GM19438 (cell line): ENCODE data around the gene FHIT.
"Not testable (repeated sequence)": the region's sequence is repeated elsewhere in the genome, so short reads cannot be mapped to it uniquely, and the experiment has no call there.

Source experiments
- ATAC-seq: cut with Tn5 transposase; IDR thresholded peaks from one replicate; pipeline ENCODE4 v1.9.1; 2021; ENCODE audit warnings: low read depth; ENCODE audit not compliant: unreplicated experiment

Gene FHIT

DNA sequence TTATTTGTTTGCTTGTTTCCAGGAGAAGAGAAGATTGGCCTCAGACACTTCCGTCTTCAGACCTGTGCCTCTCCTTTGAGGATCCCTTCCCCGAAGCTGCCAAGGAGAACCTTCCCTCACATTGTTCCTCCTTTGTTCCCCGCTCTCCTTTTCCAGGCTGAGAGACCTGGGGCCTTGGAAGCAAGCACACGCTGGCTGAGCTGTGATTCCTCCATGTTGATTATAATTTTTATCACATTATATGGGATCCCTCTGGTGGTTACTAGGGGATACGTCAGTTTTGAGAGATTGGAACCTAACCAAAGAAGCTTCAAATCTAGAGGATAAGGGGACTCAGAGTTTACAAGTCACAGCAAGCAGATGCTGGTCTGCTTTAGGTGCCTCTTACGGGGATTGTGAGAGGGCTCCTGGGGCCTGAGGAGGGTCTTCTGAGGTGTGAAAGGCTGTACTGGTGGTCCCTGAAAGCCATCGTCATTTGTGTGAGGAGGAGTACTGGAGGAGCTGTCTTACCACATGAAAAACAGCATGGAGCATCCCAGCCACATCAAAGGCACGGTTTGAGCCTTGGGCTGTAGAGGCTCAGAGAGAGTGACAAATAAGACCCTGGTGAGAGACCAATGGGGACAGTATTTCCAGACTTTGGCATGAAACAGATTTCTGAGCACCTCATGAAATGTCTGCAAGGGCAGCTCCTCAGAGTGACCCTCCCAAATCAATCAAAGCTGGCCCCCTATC, 1441.4 kb downstream of the FHIT start:
- no peak for ATAC-seq

DNA sequence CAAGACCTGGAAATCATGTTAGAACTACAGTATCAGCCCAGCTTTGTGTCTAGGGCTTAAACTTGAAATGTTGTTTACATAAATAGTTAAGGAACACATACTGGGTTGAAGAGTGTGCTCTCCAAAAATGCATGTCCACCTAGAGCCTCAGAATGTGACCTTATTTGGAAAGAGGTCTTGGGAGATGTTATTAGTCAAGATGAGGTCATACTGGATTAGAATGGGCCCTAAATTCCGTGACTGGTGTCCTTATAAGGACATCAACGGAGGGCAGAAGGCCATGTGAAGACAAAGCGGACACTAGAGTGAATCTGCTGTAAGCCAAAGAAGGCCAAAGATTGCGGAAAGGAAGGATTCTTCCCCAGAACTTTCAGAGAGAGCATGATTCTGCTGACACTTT, 1442.2 kb downstream of the FHIT start:
- ATAC-seq: no peak

DNA sequence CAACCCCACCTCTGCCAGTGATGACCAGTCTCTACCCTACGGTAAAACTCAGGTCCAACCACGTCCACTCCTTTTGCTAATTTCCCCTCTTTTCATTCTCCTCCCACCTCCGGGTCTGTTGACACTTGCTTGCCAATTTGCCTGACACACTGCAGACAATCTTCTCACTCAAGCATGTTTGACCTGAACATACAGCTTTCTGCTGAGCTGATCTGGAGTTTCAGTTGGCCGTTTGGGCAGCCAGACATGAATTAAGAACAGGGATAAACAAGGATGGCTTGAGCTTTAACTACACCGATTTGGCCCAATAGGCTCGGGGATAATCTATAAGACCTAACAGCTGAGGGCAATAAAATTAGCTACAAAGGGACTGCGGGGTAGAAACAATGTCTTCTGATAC, 1442.8 kb downstream of the FHIT start:
- no peak for ATAC-seq

DNA sequence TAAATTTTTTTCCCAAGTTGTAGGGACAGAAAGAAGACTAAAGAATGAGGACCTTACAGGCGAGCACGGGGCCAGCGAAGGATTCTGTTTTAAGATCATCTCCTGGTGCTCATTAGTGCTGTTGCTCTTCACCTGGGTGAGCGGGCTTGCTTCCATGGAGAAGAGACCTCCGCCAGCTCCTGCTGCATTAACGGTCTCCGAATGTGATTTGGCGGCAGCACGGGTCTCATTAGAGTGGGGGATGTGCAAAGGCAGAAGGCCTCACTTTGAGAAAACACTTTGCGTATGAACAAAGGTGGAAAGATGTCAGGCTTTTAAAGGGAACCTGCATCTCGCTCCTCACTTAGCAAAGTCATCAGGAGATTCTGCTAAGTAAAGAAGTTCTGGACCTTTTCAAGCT, 1448.0 kb downstream of the FHIT start:
- no peak for ATAC-seq

DNA sequence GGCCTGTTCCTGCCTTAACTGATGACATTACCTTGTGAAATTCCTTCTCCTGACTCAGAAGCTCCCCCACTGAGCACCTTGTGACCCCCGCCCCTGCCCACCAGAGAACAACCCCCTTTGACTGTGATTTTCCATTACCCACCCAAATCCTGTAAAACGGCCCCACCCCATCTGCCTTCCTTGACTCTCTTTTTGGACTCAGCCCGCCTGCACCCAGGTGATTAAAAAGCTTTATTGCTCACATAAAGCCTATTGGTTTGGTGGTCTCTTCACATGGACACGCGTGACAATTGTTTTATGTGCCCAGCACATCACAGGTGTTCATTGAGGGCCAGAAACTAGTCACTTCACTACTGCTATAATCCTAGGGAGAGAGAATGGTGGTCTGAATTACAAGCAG, 1448.8 kb downstream of the FHIT start:
- ATAC-seq: not testable (repeated sequence)

DNA sequence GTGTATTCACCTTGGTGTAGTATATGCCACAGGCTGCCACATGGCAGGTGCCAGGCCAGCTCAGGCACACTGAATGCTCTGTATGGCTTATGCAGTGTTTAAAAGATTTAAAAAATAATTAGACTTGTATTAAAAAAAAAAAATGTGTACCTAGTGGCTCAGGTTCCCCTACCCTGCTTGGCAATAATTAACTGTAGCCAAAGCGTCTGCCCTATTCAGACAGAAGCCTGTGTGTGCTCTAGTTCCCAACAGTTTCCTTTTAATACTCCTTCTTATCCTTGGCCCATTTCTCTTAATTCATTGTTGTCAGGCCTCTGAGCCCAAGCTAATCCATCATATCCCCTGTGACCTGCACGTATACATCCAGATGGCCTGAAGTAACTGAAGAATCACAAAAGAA, 1449.2 kb downstream of the FHIT start:
- ATAC-seq: no peak

DNA sequence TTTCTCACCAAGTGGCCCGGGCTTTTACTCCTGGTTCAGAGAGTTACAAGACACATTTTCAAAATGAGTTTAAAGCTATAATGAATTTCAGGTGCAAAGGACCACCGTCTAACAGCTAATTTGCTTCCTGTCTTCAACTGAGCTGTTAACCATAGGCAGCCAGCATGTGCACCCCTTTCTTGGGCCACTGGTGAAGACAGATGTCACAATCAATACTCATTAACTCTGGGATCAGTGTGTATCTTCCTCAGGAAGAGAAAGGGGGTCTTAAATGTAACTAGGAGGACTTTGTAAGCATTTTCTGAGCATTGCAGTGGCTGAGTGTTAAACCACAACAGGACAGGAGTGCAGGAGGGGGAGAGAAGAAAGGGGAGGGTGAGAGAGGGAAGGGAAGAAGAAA, 1450.8 kb downstream of the FHIT start:
- no peak for ATAC-seq

DNA sequence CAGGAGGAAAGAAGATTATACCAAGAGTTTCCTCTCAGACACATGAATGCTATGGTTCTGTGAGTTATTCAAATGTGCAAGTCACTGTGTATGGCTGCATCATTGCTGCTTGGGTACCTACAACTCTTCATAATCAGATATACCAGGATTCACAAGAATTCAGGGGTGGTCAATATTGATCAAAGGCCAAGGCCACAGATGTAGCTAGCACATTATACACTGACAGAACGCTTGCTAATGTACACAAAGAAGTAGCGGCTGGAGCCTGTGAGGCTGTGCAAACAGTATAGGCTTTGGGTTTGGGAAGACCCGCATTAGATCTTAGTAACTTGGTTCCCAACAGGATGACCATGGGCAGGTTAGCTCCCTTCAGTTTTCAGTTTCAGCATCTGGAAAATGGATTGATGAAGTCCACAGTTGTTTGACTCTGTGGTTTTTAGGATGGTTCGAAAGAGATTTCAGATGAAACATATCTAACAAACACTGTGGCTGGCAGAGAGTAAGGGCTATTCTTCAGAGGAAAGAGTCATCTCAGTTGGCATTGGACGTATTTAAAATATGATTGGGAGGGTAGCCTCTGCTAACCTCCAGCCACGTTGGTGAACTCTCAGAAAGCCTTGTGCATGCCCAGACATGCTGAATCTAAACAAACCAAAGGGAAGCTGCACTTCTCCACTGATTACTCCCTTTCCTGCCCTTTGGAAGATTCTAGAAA, 1452.7 kb downstream of the FHIT start:
- ATAC-seq: no peak

DNA sequence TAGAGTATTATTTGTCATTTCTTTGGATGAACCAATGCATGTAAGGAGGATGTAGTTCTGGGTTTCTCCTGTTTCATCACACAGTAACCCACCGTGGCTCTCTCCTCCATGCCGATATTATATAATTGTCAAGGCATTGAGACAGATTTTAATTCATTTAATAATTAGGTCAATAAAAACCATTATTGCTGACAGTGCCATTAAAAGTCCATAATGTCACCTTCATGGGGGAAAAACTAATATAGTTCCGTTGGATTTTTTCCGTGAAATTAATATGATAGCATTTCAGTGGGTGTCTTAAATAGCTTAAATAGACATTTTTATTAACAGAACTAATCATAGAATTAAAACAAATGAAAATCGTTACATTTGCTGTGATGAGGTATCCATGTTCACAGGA, 1453.7 kb downstream of the FHIT start:
- ATAC-seq: no peak

DNA sequence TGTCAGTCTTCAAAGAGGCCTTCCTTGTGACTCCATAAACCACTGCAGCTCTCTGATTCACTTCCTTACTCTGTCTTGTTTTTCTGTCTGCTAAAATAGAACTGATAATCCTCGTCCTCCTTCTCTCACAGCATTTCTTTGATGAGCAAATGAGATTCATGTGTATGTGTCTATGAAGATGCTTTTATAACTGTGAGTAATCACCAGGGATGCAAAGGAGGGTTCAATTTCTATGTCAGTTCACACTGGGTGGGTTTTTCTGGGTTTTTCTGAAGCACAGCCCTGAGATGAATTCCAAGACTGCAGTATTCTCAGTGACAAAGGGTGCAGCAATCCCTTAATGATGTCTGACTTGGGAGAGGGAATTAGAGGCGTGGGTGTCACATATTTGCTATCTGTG, 1454.8 kb downstream of the FHIT start:
- ATAC-seq: no peak

DNA sequence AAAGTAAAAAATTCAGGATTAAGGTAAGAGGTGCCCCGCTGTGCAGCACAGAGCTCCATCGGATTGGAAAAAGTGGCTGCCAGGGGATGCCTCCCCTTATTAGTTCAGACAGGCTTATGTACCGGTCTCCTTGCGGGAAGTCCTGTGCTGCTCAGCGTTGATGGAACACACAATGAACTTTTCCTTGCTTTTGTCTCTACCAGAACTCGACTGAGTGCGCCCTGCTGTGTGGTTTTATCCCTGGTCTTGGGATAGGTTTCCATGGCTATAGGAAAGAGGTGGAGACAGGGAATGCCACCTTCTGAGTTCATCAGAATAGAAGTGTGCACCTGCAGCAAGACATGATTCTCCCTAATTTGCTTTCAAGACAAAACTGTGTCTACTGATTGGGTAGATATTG, 1455.5 kb downstream of the FHIT start:
- no peak for ATAC-seq

DNA sequence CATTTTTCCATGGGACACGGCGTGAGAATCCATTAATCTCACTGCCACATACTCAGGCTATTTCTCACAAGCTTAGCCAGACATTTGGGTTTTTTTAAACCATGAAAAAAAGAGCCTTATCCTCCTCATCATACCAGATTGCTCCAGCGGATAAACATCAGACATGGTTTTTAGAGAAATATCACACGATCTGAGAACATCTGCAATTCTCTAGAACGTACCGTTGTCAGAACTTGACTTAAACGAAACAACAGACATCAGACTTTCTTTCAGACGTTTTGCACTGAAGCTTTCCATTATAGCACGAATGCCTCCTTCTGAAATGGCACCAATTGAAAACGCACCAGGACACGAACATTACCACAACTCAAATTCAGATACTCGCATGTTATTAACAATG, 1457.3 kb downstream of the FHIT start:
- no peak for ATAC-seq

DNA sequence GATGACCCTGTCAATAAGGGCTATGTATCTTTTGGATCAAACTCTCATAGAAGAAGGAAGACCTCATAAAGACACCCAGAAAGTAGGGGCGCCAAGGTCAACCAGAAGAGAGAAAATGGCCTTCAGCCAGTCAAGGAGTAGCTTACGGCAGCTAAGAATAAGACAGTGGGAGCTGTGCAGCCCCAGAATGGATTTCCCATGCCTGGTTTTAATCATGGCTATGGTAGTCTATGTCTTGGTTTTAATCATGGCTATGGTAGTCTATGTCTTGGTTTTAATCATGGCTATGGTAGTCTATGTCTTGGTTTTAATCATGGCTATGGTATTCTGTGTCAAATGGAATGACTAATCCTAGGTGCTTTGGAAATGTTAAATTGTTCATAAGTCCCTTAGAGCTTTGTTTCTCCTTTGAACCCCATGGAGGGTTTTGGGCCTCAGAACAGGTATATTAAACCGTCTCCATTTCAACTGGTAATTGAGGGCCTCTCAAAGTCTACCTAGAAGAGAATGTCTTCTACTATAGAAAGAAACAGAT, 1459.4 kb downstream of the FHIT start:
- no peak for ATAC-seq

DNA sequence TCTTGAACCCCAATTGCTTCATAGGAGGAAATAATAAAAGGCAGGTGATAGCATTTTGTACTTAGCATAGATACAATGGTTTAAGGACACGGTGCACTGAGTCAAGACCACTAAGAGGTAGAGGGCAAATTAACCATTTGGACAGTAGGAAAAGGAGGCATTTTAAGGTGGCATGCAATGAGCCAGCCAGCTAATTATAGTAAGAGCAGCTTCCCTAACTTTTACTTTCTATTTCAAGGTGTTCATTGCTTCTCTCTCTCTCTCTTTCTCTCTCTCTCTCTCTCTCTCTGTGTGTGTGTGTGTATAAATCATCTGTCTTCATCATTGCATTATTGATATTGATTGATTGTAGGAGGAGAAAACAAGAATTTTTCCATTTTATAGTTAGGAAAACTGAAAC, 1461.0 kb downstream of the FHIT start:
- no peak for ATAC-seq

DNA sequence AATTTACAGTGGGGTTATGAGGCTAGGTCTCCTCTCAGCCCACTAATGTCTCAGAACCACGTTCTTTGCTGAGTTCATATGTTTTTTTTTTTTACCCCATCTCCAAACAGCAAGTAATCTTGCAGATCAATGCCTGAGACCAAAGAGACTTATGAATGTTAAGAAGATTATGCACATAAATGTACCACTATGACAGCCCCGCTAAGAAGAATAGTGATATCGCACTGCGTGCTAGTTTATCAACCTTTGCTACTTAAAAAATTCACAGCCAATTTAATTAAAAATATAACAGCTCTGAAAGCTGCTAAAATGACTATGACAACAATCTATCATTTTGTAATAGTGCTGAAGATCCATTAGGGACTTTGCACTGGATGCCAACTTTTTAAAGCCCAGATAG, 1462.5 kb downstream of the FHIT start:
- ATAC-seq: no peak

DNA sequence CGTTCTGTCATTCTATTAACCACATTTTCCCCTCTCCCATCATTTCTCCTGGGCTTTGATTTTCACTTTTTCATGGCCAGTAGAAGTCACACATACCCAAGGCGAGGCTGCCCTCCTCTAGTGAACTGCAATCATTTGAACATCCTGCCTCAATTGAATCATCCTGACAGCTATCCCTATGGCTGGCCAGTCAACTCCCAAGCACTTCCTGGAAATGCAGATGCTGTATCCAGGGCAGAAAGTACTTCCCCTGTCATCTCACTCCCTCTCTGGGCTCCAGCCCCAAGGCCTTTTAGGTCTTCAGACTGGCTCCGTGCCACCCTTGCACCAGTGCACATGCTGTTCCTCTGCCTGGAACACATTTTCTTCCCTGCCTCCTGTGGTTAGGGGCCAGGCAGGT, 1463.1 kb downstream of the FHIT start:
- no peak for ATAC-seq

DNA sequence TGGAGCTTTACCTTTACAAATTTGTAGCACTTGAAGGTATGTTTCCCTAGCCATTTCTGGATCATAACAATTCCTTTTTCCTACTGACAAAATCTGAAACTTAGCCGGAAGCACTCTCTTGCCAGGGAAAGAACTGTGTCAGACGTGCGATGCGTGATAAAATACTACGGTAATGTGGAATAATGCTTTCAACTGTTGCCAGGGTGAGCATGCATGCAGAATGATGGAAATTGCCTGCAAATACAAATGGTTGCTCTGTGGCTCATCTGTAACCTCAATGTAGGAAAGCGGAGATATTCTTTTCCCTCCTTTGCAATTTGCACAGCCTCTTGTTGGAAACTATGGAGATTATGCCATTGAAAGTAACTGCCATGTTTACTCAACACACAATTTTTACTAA, 1464.9 kb downstream of the FHIT start:
- no peak for ATAC-seq

DNA sequence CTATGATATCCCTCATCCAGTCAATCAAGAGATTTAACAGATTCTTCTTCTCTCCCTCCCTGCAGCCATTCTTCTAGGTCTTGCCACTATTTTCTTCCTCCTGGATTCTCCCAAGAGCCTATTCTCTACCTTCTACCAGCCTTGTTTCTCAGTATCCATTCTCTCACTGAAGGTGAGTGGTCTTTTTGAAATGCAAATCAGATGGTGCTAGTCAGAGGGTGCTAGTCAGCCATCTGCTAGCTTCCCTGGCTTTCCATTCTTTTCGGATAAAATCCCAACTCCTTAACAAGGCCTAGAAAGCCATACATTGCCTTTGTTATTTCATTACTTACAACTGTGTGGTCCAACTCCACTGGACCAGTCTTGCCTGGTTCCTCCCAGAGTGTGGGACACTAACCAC, 1467.1 kb downstream of the FHIT start:
- no peak for ATAC-seq

DNA sequence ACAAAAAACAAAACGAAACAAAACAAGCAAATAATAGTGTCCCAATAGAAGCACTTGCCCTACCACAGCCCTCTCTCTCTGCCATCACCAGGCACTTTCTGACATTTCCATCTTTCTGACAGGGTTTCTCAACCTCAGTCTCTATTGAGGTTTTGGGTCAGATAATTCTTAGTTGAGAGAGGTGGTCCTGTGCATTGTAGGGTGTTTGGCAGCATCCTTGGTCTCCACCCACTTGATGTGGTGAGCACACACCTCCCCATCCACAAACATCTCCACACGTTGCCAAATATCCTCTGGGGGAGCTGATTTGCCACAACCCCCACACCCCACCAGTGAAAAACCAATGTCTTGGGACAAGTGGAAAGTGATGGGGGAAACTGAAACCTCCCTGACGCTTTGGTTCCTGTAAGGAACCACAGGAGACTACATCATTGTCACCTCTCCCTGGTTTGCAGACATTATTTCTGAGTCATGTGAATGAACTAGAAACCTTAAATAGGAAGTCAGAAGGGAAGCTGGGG, 1467.7 kb downstream of the FHIT start:
- no peak for ATAC-seq

DNA sequence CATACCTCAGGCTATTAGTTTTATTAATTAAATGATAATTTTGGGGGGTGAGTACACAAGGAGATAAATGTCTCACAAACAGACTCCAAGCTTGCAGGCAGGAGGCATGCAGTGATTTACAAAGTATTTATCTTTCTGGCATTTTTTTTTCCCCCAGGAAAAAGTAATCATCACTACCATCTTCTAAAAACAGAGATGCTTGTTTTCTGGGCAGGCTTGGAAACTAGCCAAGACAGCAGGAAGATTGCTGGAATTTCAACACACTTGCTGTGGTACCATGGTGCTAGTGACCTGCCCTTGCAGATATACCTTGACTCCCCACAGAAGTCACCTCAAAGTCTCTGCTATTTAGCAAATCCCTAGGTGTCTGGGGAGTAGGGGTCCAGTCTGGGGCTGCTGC, 1468.6 kb downstream of the FHIT start:
- ATAC-seq: no peak

DNA sequence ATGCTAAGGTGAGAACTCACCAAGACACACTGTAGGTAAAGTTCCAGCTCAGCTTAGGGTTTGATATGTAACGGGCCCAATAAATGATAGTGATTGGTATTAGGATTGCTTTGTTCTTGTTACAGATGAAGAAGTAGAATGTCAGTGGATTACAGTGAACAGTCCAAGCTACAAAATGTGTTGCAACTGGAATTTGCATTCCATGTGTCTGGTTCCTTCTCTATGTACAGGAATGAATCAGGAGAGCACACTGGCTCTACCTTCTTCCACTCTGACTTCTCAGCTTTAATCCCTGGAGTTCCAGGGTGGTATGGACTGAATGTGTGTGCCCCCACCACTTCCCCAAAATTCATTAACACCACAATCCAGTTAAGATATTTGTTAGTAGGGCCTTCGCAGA, 1471.0 kb downstream of the FHIT start:
- no peak for ATAC-seq

DNA sequence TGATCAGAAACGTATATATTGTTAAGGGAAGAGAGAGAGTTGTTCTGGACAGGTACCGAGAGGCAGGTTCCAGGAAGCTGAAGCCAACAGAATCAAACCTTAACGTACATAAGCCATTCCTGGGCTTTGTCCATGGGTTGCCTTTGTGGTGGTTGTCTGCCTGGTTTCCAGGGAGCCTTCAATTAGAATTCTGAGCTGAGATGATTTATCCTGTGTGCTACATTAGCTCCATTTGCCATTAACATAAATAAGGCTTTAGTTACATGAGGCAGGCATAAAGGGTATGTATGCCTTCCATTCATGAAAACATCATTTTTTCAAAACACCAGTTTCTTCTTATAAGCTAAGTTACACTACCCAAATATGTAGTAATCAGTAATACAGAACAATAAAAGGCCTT, 1472.0 kb downstream of the FHIT start:
- no peak for ATAC-seq
